ENCODE data around the gene CHMP4B.

CHMP4B gene

GRCh38 chr20:33837096-33837830 is 26.1 kb downstream of the CHMP4B start:
- no peak for DNase-seq (ENCODE audit: low read depth in 2 of 2, low spot score in 1 of 2)

- no peak for DNase-seq (ENCODE audit: low read depth in 2 of 2, low spot score in 1 of 2)
Observed at GRCh38 chr20:33838035-33838864, 27.1 kb downstream of the CHMP4B start.

- DNase-seq (ENCODE audit: low read depth in 2 of 2, low spot score in 1 of 2), result no peak
Observed at GRCh38 chr20:33839591-33839990, 28.4 kb downstream of the CHMP4B start.

GRCh38 chr20:33840160-33840559 is 29.0 kb downstream of the CHMP4B start:
- DNase-seq (ENCODE audit: low read depth in 2 of 2, low spot score in 1 of 2), result no peak

GRCh38 chr20:33840759-33841435 is 29.7 kb downstream of the CHMP4B start:
- DNase-seq (ENCODE audit: low read depth in 2 of 2, low spot score in 1 of 2), result no peak

- DNase-seq (ENCODE audit: low read depth in 2 of 2, low spot score in 1 of 2), result no peak
Observed at GRCh38 chr20:33841436-33841799, 30.3 kb downstream of the CHMP4B start.

- no peak for DNase-seq (ENCODE audit: low read depth in 2 of 2, low spot score in 1 of 2)
Observed at GRCh38 chr20:33842346-33842745, 31.2 kb downstream of the CHMP4B start.

- no peak for DNase-seq (ENCODE audit: low read depth in 2 of 2, low spot score in 1 of 2)
Observed at GRCh38 chr20:33843050-33843449, 31.9 kb downstream of the CHMP4B start.

GRCh38 chr20:33843854-33844253 is 32.7 kb downstream of the CHMP4B start:
- DNase-seq (ENCODE audit: low read depth in 2 of 2, low spot score in 1 of 2), result no peak

GRCh38 chr20:33846291-33846935 is 35.3 kb downstream of the CHMP4B start:
- DNase-seq (ENCODE audit: low read depth in 2 of 2, low spot score in 1 of 2), result no peak

GRCh38 chr20:33847006-33847405 is 35.9 kb downstream of the CHMP4B start:
- no peak for DNase-seq (ENCODE audit: low read depth in 2 of 2, low spot score in 1 of 2)

- DNase-seq (ENCODE audit: low read depth in 2 of 2, low spot score in 1 of 2), result no peak
Observed at GRCh38 chr20:33848391-33848790, 37.2 kb downstream of the CHMP4B start.

GRCh38 chr20:33850159-33850558 is 39.0 kb downstream of the CHMP4B start:
- DNase-seq (ENCODE audit: low read depth in 2 of 2, low spot score in 1 of 2), result no peak

- no peak for DNase-seq (ENCODE audit: low read depth in 2 of 2, low spot score in 1 of 2)
Observed at GRCh38 chr20:33851842-33852466, 40.8 kb downstream of the CHMP4B start.

- no peak for DNase-seq (ENCODE audit: low read depth in 2 of 2, low spot score in 1 of 2)
Observed at GRCh38 chr20:33852626-33853506, 41.7 kb downstream of the CHMP4B start.

GRCh38 chr20:33853507-33853813 is 42.3 kb downstream of the CHMP4B start:
- no peak for DNase-seq (ENCODE audit: low read depth in 2 of 2, low spot score in 1 of 2)

GRCh38 chr20:33857722-33858563 is 46.8 kb downstream of the CHMP4B start:
- DNase-seq (ENCODE audit: low read depth in 2 of 2, low spot score in 1 of 2), result no peak

GRCh38 chr20:33858666-33859065 is 47.5 kb downstream of the CHMP4B start:
- DNase-seq (ENCODE audit: low read depth in 2 of 2, low spot score in 1 of 2), result no peak

GRCh38 chr20:33859157-33859695 is 48.1 kb downstream of the CHMP4B start:
- DNase-seq (ENCODE audit: low read depth in 2 of 2, low spot score in 1 of 2), result no peak
